ENCODE results near the gene PPIL1. TPM values are rescaled to one million over a fixed set of nuclear protein-coding genes. Genes with fewer than 3 reads are reported as not detected.

PPIL1 gene
- total and polyA plus RNA-seq, 2 of the 13 experiments (the other 11 are each of a cell fraction or from before 2014, with no cell fraction given): 74.2 to 144 TPM

GRCh38 chr6:36821581-36822335 is 52.8 kb downstream of the PPIL1 start:
- in situ Hi-C loops (cut with HindIII; ENCODE audit: extremely low pct_ligation_motif_present, low pct_unique_long_range_greater_than_20kb): no loop called here
- Histone ChIP-seq H3K4me3 (replicated peaks in 1 of 3; ENCODE audit: insufficient read depth in 1 of 3, low read depth in 2 of 3, low read length in 3 of 3) (no peak overlapping the region), H3K36me3 (replicated peaks in 1 of 2; ENCODE audit: control insufficient read depth in 1 of 2, insufficient read depth in 2 of 2, low read length in 2 of 2) (no peaks in the 10 kb centered on the region), H3K4me2 (ENCODE audit: low read depth, low read length) (peak overlapping the region; percentile 32; the same call in 1 of the 2 replicates), H3K9me3 (ENCODE audit: low read length) (no peaks in the 10 kb centered on the region), H4K20me1 (ENCODE audit: insufficient read depth, low read length) (no peaks in the 10 kb centered on the region), H3K79me2 (ENCODE audit: insufficient read depth, low read length) (no peaks in the 10 kb centered on the region), H3K27ac (ENCODE audit: extremely low read length, insufficient read depth, low read length) (no peak overlapping the region), H3K27me3 (ENCODE audit: control insufficient read depth in 1 of 2, insufficient read depth in 2 of 2, low read length in 2 of 2) (peaks cover 16 to 55% of the 10 kb centered on the region in 2 experiments; a peak in 4 of 5 replicates), H3K4me1 (ENCODE audit: insufficient read depth, low read length) (peaks cover 97% of the 10 kb centered on the region), H3K9ac (ENCODE audit: insufficient read depth, low read depth, low read length) (no peak overlapping the region), H2AFZ (ENCODE audit: low read length) (no peak overlapping the region)
- BruUV-seq (replicated peaks): no TSS peak
- POLR2A ChIA-PET: no interaction called here
- 54% methylated on average over 11 of the region's 14 CpGs for WGBS (ENCODE audit: low lambda C conversion rate)
- ATAC-seq: no peak
- CTCF ChIA-PET (ENCODE audit: low intra/inter-chr PET ratio, low total read pairs): no interaction called here
- no peak for DNase-seq (ENCODE audit: low spot score)
- FAIRE-seq: no peak
- intact Hi-C loops (cut with micrococcal nuclease; ENCODE audit: unreplicated experiment): no loop called here
- TF ChIP-seq MXD3 (CRISPR knock-in tag; IDR thresholded peaks at IDR 0.05): 0 out of 2 replicates have a peak, but pooled peaks have one; percentile 23
- 0 out of 2 replicates have a peak, but pooled peaks have one; percentile 14 for TF ChIP-seq ZNF501 (CRISPR knock-in tag; IDR thresholded peaks at IDR 0.05)
- TF ChIP-seq ZFP91 (CRISPR knock-in tag; IDR thresholded peaks at IDR 0.05; ENCODE audit: borderline replicate concordance): peak; percentile 30; the same call in 1 of the 2 replicates
- TF ChIP-seq ZNF790 (CRISPR knock-in tag; IDR thresholded peaks at IDR 0.05; ENCODE audit: borderline replicate concordance): no peak
- TF ChIP-seq LRRFIP1 (CRISPR knock-in tag; conservative IDR thresholded peaks at IDR 0.05): no peak
- no peak for TF ChIP-seq RXRB (CRISPR knock-in tag; IDR thresholded peaks at IDR 0.05; ENCODE audit: borderline replicate concordance)
- no peak for TF ChIP-seq ZNF639 (CRISPR knock-in tag; conservative IDR thresholded peaks at IDR 0.05)
- 0 out of 2 replicates have a peak, but pooled peaks have one; percentile 31 for TF ChIP-seq SP2 (CRISPR knock-in tag; IDR thresholded peaks at IDR 0.05)
- no peak for TF ChIP-seq RNF219 (CRISPR knock-in tag; IDR thresholded peaks at IDR 0.05)
- TF ChIP-seq ZNF597 (CRISPR knock-in tag; IDR thresholded peaks at IDR 0.05): no peak

All from HepG2 (cell line).